NOMO-1 treated with dmso at 0.1 percent for 144 hours (cell line): ENCODE measurements around the gene IKZF2.

Source experiments
- DNase-seq: peaks from one replicate; lab custom pipeline; 2025; ENCODE audit not compliant: unreplicated experiment; lab: John Stamatoyannopoulos, UW

IKZF2 gene

DNA sequence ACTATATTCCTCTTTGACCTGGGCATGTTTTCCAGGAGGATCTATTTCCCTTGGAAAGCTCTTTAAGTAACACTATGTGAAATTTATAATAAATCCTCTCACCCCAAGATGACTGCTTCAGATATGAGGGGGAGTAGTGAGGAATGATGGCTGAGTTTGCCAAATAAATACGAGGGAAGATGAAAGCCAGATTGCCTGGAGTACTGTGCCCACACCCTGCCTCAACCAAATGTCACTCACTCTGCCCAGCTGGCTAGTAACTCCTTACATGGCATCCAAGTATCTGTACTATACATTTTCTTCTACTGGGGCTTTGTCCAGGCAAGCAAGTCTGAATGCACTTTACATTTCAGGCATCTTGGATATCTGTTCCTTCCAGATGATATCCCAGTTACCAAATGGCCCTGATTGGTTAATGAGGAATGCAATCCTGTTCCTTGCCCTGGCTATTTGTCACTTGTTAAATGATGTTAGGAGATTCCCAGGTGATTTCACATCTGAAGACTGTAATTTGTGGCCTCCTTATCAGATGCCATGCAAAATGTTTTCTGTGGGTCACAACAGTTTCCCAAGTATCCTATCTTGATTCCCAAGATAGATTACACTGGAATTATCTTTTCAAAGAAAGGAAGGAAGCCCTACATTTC lies 191.8 kb downstream of the IKZF2 start:
- no peak for DNase-seq

DNA sequence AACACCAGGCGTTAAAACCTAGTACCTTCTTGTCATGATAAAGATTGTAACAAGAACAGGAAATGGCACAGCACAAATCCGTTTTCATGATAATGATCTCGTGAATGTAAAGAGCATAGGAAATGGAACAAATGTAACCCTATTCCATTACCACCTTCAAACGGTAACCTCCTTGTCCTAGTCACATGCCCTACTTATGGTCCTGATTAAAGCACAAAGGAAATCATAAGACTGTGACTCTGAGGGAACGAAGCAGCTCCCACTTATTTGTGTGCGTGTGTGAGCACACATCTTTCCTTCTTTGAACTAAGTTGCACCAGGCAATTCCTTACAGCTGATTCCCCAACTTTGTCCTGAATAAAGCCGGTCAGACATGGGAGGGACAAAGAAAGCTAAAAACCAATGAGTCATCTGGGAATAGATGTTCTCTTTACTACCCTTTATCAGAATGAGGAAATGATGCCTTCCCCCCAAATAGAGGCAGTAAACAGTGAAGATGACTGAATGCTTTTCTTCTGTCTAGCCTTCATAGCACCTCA lies 192.6 kb downstream of the IKZF2 start:
- no peak for DNase-seq

DNA sequence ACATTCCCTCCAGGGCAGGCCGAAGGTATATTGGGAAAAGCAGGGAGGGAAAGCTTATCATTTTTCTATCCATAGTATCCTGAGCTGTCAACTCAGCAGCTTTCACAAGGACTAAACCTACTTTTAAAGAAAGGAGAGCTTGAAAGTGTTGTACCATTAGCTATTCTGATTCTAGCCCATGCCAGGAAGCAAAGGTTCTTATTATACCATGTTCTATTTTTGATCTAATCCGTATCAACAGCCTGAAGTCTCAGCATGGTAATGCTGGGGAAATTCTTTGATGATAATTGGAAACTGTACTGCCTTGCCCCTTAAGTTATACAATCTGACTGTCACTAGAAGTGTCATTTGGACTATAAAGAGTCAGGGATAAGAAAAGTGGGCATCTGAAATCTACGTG lies 193.3 kb downstream of the IKZF2 start:
- DNase-seq, result no peak

DNA sequence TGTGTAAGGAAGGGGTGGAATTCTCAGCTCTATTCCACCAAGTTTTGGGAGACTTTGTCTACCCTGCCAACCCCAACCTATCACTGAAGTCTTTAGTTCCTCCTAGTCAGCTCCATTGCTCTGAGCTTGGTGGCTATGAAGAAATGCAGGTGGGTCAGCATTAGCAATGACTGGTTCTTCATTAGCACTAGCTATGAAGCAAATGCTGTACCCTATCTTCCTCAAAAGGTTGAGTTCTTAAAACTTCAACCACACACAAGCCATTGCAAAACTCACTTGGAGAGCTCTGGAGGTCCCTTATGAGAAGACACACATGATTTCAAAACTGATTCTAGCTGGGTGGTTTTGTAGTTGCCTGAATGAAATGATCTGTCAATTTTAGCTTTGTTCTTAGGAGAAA lies 193.8 kb downstream of the IKZF2 start:
- no peak for DNase-seq

DNA sequence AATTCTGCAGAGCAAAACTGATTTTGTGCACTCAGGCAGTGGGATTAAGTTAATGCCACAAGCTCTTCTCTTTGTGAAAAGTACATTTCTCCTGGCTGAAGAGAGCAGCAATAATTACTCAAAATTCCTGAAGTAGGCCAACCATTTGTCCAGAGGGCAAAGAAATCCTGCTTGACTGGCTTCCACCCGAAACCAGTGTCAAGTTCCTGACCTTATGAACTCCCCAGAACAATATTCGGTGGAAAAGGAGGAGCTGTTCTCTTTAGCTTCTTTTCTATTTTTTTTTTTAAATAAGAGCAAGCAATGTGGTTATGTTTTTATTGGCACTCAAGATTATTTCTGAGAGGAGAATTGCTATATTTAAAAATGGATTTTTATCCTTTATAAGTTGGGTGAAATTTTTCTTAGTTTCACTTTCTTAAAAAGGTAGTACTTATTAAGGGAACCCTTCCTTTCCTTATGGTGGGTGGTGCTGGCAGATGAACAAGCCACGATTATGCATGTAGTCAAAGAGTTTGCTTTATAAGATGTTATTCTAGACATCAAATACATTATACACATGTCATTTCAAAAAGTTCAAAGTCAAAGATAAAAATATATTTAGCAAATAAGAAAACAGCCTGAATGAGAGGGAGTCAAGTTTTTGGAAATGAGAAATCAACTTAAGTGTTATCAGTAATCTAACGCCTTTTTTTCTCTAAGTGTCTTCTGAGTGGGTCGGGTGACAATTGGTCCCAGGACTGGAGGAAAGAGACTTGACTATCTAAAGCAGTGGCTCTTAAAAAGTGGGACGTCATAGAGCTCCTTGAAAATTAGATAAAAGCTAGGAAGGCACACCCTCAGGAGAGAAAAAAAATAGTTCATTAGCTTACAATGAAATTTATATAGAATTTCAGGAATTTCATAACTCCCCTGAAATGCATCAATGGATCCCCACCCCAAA lies 194.5 kb downstream of the IKZF2 start:
- no peak for DNase-seq

GRCh38 chr2:212953170-212953920 lies 198.1 kb downstream of the IKZF2 start:
- no peak for DNase-seq

- DNase-seq, result no peak
Observed at GRCh38 chr2:212949786-212950185, 201.6 kb downstream of the IKZF2 start.
